Large intestine (tissue), 3 donors: ENCODE results near the gene RCAN3. TPM values are rescaled to one million over a fixed set of nuclear protein-coding genes. Genes with fewer than 3 reads are reported as not detected.
"Not testable (repeated sequence)": the region's sequence is repeated elsewhere in the genome, so short reads cannot be mapped to it uniquely, and the experiment has no call there.

Source experiments
- DNase-seq, 2 donors: peaks; one replicate each; pipeline versions ENCODE4 v3.0.0 to v3.0.0-alpha.2; 2013
- H3K27ac ChIP-seq: one replicate; pipeline ENCODE4 v1.5.1; 2013; ENCODE audit warnings: low read length
- H3K27me3 ChIP-seq: 2 replicates; pipeline ENCODE4 v1.6.1; 2013; ENCODE audit warnings: low read length; ENCODE audit not compliant: control insufficient read depth, insufficient read depth
- H3K36me3 ChIP-seq: 2 replicates; pipeline ENCODE4 v1.6.1; 2013; ENCODE audit warnings: low read length; ENCODE audit not compliant: control insufficient read depth, insufficient read depth
- H3K4me1 ChIP-seq: one replicate; pipeline ENCODE4 v1.6.1; 2013; ENCODE audit warnings: low read length; ENCODE audit not compliant: control insufficient read depth, insufficient read depth
- H3K4me3 ChIP-seq: one replicate; pipeline ENCODE4 v1.5.1; 2013; ENCODE audit warnings: low read length
- H3K9me3 ChIP-seq: one replicate; pipeline ENCODE4 v1.6.1; 2013; ENCODE audit warnings: mild to moderate bottlenecking, low read depth, low read length, moderate library complexity; ENCODE audit not compliant: control insufficient read depth
- WGBS: methylation state at CpG from one replicate; pipeline ENCODE4 v1.1.5; 2013; ENCODE audit warnings: low lambda C conversion rate; ENCODE audit not compliant: insufficient coverage; 5-methylcytosine and 5-hydroxymethylcytosine counted together
- polyA plus RNA-seq: library from polyadenylated mRNA; unstranded; fragments of 120-200 nt; gene quantifications from one replicate; pipeline ENCODE4 v1.2.1, GENCODE V29; 2013

RCAN3 gene
- polyA plus RNA-seq, 1 donor, result 10.1 TPM

DNA sequence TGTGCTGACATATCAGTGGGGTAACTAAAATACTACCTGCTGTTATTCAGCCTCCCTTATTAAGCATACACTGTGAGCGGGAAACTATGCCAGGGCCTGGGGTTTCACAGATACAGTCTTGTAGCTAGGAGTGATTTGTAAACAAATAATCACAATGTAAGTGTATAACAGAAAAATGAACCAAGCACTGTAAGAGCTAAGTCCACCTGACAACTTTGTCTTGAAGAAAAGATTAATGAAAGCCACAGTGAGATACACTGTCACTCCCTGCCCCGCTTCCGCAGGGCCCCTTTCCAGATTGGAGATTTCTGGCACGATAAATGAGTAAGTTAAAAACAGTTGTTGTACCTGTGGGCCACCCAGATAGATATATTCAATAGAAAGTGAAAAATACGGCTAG lies 4.8 kb downstream of the RCAN3 start:
- peak; percentile 45 to 79 for DNase-seq
- H3K9me3 ChIP-seq, result no peaks in the 10 kb centered on the region
- H3K27ac ChIP-seq, result peak overlapping the region; percentile 4
- no peak overlapping the region for H3K4me3 ChIP-seq
- peaks cover 4% of the 10 kb centered on the region for H3K27me3 ChIP-seq
- peaks cover 6% of the 10 kb centered on the region for H3K4me1 ChIP-seq
- no peaks in the 10 kb centered on the region for H3K36me3 ChIP-seq
- no CpG with 5 or more reads among the region's 5 CpGs for WGBS

DNA sequence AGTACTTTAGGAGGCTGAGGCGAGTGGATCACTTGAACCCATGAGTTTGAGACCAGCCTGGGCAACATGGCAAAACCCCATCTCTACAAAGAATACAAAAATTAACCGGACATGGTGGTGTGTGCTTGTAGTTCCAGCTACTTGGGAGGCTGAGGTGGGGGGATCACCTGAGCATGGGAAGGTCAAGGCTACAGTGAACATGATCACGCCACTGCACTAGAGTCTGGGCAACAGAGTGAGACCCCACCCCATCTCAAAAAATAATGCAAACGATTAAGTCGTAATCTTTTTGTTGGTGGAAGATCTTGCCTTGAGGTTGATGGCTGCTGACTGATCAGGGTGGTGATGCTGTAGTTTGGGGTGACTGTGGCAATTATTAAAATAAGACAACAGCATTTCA lies 6.3 kb downstream of the RCAN3 start:
- no peak overlapping the region for H3K27ac ChIP-seq
- no CpG with 5 or more reads among the region's 5 CpGs for WGBS

DNA sequence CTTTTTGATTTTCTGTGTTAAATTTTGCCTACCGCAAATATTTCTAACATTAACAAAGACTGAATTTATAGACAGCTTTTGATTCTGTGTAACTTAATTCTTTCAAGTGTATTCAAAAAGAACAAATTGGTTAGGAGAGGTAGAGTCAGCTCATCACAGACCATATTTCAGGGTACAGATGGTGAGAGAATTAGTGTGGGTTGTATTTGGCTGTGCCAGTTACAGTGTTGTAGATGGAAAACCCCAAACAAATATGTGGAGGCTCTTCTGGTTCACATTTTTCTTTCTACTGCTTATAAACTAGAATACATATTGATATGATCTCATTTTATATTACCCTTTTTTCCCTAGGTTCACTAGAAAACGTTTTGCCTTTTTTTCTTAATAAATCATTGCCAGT lies 11.1 kb downstream of the RCAN3 start:
- no peak for DNase-seq
- Histone ChIP-seq H3K36me3 (no peaks in the 10 kb centered on the region), H3K4me1 (no peaks in the 10 kb centered on the region), H3K4me3 (no peak overlapping the region), H3K27me3 (no peaks in the 10 kb centered on the region), H3K27ac (no peak overlapping the region), H3K9me3 (no peaks in the 10 kb centered on the region)
- WGBS, result 38% methylated on average over 1 of the region's 2 CpGs

More for the DNA sequence above, 6.3 kb downstream of the RCAN3 start:
- no peaks in the 10 kb centered on the region for H3K9me3 ChIP-seq
- peaks cover 6% of the 10 kb centered on the region for H3K4me1 ChIP-seq
- no peak overlapping the region for H3K4me3 ChIP-seq
- no peak for DNase-seq
- no peaks in the 10 kb centered on the region for H3K36me3 ChIP-seq
- H3K27me3 ChIP-seq, result no peaks in the 10 kb centered on the region

DNA sequence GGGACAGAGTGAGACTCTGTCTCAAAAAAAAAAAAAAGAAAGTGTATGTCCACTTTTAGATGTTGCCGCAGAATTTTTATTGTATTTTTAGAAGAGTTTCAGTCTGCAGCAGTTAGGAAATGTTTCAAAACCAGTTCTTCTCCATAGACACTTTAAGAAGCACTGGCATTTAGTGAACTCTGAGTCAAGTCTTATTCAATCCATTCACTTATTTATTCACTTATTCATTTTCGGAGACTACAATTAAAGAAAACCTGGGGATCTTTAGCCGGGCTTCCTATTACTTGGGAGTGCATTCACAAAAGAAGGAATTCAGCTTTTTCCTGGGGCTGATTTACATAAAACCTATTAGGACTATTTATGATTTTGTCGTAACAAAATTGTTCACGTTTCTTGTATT lies 12.3 kb downstream of the RCAN3 start:
- DNase-seq, result no peak
- no peaks in the 10 kb centered on the region for H3K4me1 ChIP-seq
- H3K27me3 ChIP-seq, result no peaks in the 10 kb centered on the region
- no peaks in the 10 kb centered on the region for H3K9me3 ChIP-seq
- H3K27ac ChIP-seq, result no peak overlapping the region
- WGBS, result no CpG with 5 or more reads among the region's 5 CpGs
- H3K36me3 ChIP-seq, result no peaks in the 10 kb centered on the region
- H3K4me3 ChIP-seq, result no peak overlapping the region

DNA sequence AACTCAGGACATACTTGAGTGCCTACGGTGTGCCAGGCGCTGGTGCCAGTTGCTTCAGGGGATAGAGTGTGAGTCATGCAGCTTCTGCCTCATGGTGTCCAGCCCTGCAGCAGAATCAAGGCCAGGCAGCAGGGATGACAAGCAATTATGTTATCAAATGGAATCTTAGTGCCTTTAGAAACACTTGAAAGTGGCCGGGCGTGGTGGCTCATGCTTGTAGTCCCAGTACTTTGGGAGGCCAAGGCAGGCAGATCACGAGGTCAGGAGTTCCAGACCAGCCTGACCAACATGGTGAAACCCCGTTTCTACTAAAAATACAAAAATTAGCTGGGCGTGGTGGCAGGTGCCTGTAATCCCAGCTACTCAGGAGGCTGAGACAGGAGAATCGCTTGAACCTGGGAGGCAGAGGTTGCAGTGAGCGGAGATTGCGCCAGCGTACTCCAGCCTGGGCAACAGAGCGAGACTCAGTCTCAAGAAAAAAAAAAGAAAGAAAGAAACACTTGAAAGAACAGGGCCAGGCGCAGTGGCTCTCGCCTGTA lies 13.1 kb downstream of the RCAN3 start:
- H3K27ac ChIP-seq, DNase-seq, H3K36me3 ChIP-seq, H3K27me3 ChIP-seq, H3K4me3 ChIP-seq, H3K4me1 ChIP-seq, H3K9me3 ChIP-seq: not testable (repeated sequence)
- WGBS, result 100% methylated on average over 5 of the region's 14 CpGs

DNA sequence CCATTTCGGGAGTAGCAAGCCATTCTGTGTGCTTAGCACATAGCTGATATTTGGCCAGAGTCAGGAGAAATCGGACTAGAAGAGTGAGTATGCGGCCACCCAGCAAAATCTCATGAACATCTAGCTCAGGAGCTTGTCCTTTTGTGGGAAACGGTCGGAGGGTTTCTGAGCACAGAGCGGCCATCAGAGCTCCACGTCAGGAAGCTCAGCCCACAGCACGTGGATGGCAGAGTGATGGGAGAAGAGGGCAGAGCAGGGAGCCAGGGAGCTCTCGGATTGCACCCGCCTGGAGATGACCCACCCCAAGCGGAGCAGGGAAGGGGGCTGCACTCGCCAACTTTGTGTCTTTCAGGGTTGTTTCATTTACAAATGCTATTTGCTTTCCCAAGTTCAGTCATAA lies 13.9 kb downstream of the RCAN3 start:
- Histone ChIP-seq H3K27ac (no peak overlapping the region), H3K4me1 (no peaks in the 10 kb centered on the region), H3K27me3 (no peaks in the 10 kb centered on the region), H3K36me3 (no peaks in the 10 kb centered on the region), H3K9me3 (no peaks in the 10 kb centered on the region), H3K4me3 (no peak overlapping the region)
- no peak for DNase-seq
- WGBS, result no CpG with 5 or more reads among the region's 12 CpGs

DNA sequence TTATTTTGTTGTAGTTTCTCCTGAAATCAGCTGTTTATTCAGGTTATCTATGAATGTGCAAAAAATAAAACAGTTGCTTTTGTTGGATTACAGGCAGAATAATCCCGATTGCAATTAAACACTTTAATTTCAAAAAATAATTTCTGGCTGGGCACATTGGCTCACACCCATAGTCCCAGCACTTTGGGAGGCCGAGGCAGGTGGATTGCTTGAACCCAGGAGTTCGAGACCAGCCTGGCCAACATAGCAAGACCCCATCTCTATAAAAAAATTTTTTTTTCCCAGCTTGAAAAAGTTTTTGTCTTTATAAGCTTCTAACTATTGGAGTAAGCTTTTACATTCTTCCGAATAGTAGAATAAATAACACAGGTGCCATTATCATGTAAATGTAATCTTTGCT lies 15.3 kb downstream of the RCAN3 start:
- Histone ChIP-seq H3K36me3 (peaks cover 3% of the 10 kb centered on the region), H3K9me3 (no peaks in the 10 kb centered on the region), H3K27ac (no peak overlapping the region), H3K4me3 (no peak overlapping the region), H3K4me1 (no peaks in the 10 kb centered on the region), H3K27me3 (no peaks in the 10 kb centered on the region)
- WGBS, result 100% methylated on average over 1 of the region's 4 CpGs
- no peak for DNase-seq

DNA sequence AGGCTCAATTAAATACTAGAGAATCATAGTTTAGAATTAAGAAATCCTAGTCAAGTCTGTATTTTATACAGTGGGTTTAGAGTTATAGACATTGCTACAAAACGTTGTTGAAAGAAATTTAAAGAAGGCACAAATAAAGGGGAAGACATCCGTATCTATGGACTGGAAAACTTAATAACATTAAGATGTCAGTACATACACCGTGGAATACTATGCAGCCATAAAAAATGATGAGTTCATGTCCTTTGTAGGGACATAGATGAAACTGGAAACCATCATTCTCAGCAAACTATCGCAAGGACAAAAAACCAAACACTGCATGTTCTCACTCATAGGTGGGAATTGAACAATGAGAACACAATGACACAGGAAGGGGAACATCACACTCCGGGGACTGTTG lies 17.6 kb downstream of the RCAN3 start:
- not testable (repeated sequence) for H3K36me3 ChIP-seq, H3K27me3 ChIP-seq, H3K4me3 ChIP-seq, H3K9me3 ChIP-seq, H3K27ac ChIP-seq, DNase-seq, H3K4me1 ChIP-seq
- WGBS, result 100% methylated on average over 2 of the region's 5 CpGs

DNA sequence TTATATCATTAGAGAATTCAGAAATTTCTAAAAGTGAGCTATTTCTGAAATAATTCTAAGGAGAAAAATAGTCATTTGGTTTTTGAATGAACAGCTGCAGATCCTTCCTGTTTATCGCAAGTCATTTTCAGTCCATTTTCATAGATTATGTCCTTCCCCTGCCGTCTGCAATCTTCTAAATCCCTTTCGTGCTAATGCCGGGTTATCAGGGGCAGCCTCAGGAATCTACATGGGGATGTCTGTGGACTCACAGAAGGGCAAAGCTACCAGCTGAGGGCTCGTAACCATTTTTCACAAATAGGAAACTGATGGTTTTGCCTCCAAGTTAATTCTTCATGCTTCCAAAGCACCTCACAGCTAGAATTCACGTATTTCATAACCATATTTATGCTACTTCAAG lies 23.0 kb downstream of the RCAN3 start:
- H3K36me3 ChIP-seq, result peaks cover 3% of the 10 kb centered on the region
- H3K27ac ChIP-seq, result no peak overlapping the region
- no peaks in the 10 kb centered on the region for H3K27me3 ChIP-seq
- no peaks in the 10 kb centered on the region for H3K9me3 ChIP-seq
- H3K4me1 ChIP-seq, result no peaks in the 10 kb centered on the region
- no peak overlapping the region for H3K4me3 ChIP-seq
- 20% methylated on average over 1 of the region's 6 CpGs for WGBS
- DNase-seq, result no peak

DNA sequence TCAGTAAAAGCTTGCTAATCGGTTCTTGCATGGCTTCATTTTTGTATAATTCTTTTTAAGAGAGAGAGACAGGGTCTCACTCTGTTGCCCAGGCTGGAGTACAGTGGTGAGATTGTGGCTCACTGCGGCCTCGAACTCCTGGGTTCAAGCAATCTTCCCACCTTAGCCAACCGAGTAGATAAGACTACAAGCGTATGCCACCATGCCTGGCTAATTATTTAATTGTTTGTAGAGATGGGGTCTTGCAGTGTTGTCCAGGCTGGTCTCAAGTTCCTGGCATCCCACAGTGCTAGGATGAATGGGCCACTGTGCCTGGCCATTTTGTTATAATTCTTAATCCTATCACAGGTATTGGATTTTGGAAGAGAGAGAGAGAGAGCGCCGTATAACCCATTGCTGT lies 23.4 kb downstream of the RCAN3 start:
- DNase-seq, result no peak
- Histone ChIP-seq H3K27ac (no peak overlapping the region), H3K9me3 (no peaks in the 10 kb centered on the region), H3K4me3 (no peak overlapping the region), H3K27me3 (no peaks in the 10 kb centered on the region), H3K4me1 (no peaks in the 10 kb centered on the region), H3K36me3 (peaks cover 3% of the 10 kb centered on the region)
- WGBS, result 60% methylated on average over 2 of the region's 7 CpGs

DNA sequence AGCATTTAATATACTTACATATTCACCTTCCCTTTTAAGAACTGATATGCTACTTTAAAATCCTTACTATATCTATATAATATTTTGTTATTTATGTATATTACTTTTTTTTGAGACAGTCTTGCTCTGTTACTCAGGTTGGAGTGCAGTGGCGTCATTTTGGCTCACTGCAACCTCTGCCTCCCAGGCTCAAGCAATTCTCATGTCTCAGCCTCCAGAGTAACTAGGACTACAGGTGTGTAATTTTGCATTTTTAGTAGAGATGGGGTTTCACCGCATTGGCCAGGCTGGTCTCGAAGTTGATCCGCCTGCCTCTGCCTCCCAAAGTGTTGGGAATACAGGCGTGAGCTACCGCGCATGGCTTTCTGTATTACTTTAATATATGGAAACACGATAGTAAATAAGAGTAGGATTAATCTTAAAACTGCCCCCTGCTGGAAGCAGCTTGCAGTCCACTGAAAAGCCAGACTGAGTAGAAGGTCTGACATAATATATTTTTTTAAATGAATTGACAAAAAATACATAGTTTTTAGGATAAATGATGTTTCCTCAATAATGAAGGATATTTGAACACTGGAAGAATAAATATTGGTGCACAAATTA lies 24.4 kb downstream of the RCAN3 start:
- DNase-seq, result no peak
- Histone ChIP-seq H3K9me3 (no peaks in the 10 kb centered on the region), H3K27me3 (no peaks in the 10 kb centered on the region), H3K36me3 (peaks cover 3% of the 10 kb centered on the region), H3K27ac (no peak overlapping the region), H3K4me1 (no peaks in the 10 kb centered on the region), H3K4me3 (no peak overlapping the region)
- WGBS, result no CpG with 5 or more reads among the region's 8 CpGs
